ENCODE data around the gene LAMA2.

GRCh38 chr6:128899341-128900050 lies 16.6 kb downstream of the LAMA2 start:
- no peak for TF ChIP-seq SIN3A (IDR thresholded peaks at IDR 0.05; ENCODE audit: borderline replicate concordance, insufficient read depth, low read length)
- no peak for TF ChIP-seq REST (IDR thresholded peaks at IDR 0.05; ENCODE audit: insufficient read depth in 1 of 2, low read depth in 2 of 2, low read length in 2 of 2)
- TF ChIP-seq TAF1 (IDR thresholded peaks at IDR 0.05; ENCODE audit: borderline replicate concordance, insufficient read depth, low read length) = no peak

All from PFSK-1 (cell line).